HPDE6-E6E7 (cell line): ENCODE measurements around the gene HOXA4.

Source experiments
- DNase-seq: peaks from one replicate; pipeline ENCODE4 v3.0.0; 2011; ENCODE audit warnings: missing footprints; ENCODE audit errors: extremely low spot score

HOXA4 gene

GRCh38 chr7:27094304-27095049, 36.1 kb downstream of the HOXA4 start:
- DNase-seq, result no peak

- no peak for DNase-seq
These were observed 37.2 kb downstream of the HOXA4 start for GRCh38 chr7:27093184-27093895.

GRCh38 chr7:27092819-27093110, 37.8 kb downstream of the HOXA4 start:
- no peak for DNase-seq

GRCh38 chr7:27091941-27092818, 38.4 kb downstream of the HOXA4 start:
- DNase-seq, result no peak

- no peak for DNase-seq
These were observed 39.5 kb downstream of the HOXA4 start for GRCh38 chr7:27091105-27091504.

- DNase-seq, result no peak
These were observed 42.3 kb downstream of the HOXA4 start for GRCh38 chr7:27088002-27088922.

- no peak for DNase-seq
These were observed 46.9 kb downstream of the HOXA4 start for GRCh38 chr7:27083646-27084045.

GRCh38 chr7:27082171-27082570, 48.4 kb downstream of the HOXA4 start:
- DNase-seq, result no peak

GRCh38 chr7:27080844-27081436, 49.6 kb downstream of the HOXA4 start:
- no peak for DNase-seq

- DNase-seq, result no peak
These were observed 51.2 kb downstream of the HOXA4 start for GRCh38 chr7:27079234-27079975.

- no peak for DNase-seq
These were observed 51.8 kb downstream of the HOXA4 start for GRCh38 chr7:27078616-27079233.
